GM21786 (cell line): ENCODE data around the gene CCDC117.
A peak's percentile ranks its signal among the peaks of the same experiment; 100 is the strongest.
"Not testable (repeated sequence)": the region's sequence is repeated elsewhere in the genome, so short reads cannot be mapped to it uniquely, and the experiment has no call there.

Experiments
- ATAC-seq: cut with Tn5 transposase; IDR thresholded peaks from one replicate; pipeline ENCODE4 v1.9.1; 2021; ENCODE audit not compliant: unreplicated experiment

Gene CCDC117

GRCh38 chr22:28800308-28801041 lies 28.0 kb downstream of the CCDC117 start, which contains the start of gene XBP1:
Gene XBP1 (minus strand): TSS chr22:28800569.
- ATAC-seq: peak; percentile 71

DNA sequence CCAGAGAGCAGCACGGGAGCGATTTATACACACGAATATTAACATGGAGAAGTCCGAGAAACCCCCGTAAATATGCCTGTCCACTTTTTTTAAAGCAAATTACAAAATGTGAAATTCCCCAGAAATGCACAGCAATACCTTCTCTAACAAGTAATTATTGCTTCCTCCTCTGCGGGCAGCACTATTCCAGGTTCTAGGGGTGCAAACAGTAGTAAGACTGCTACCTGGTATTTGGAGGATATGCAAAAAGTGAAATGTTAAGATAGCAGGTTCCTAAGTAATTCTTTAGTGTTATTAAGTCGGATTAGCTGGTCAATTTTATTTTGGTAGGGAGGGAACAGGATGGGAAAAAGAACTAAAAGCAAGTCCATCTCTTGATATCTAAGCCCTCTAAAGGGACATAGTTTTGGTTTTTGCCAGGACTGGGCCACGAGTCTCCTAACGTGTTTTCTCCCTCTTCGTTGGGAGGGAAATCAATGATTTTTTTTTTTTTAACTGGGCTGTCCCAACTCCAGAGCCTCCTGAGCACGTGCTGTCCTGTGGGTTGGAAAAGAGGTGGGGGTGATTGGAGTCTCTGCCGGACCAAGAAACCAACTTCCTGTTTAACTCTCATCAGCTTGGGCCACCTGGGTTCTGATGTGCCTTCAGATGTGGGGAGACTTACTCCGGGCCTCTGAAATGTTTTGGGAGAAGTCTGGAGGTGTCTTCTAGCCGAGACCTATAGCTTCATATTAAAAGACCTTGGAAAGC lies 29.5 kb downstream of the CCDC117 start:
- ATAC-seq: no peak

- ATAC-seq: no peak
These were observed 30.2 kb downstream of the CCDC117 start for GRCh38 chr22:28802595-28803123.

DNA sequence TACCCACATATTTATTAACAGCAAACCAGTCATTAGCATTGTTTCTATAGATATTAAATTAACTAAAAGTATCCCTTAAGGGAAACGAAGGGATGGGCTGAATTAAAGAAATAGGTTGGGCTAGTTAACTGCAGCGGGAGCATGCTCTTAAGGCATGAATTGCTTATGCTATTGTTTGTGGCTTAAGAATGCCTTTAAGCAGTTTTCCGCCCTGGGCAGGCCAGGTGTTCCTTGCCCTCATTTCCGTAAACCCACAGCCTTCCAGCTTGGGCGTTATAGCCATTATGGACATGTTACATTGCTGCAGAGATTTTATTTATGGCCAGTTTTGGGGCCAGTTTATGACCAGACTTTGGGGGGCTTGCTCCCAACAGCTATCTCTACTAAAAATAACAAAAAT lies 32.9 kb downstream of the CCDC117 start:
- ATAC-seq: not testable (repeated sequence)

DNA sequence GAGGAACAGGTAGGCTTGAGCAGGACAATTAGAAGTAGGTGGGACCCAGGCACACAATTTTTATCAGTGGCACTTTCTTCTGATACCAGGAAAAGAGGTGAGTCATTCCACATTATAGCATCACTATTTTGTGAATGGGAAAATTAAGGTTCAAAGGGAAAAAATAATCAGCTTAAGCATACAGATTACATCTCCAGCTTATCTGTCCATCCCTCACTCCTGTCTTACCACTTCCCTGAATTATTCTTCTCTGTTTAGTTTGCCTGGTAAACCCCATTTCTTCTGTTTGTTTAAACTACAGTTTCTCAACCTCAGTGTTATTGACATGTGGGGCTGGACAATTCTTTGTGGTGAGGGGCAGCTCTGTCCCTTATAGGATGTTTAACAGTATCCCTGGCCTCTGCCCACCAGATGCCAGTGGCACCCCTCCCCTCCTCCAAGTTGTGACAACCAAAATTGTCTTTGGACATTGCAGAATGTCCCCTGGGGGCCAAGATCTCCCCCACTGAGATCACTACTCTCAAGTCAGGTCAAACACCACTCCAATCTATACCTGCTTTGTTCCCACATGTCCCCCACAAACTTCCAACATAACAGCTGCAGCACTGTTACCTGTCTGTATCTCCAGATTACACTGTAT lies 36.3 kb downstream of the CCDC117 start:
- no peak for ATAC-seq

DNA sequence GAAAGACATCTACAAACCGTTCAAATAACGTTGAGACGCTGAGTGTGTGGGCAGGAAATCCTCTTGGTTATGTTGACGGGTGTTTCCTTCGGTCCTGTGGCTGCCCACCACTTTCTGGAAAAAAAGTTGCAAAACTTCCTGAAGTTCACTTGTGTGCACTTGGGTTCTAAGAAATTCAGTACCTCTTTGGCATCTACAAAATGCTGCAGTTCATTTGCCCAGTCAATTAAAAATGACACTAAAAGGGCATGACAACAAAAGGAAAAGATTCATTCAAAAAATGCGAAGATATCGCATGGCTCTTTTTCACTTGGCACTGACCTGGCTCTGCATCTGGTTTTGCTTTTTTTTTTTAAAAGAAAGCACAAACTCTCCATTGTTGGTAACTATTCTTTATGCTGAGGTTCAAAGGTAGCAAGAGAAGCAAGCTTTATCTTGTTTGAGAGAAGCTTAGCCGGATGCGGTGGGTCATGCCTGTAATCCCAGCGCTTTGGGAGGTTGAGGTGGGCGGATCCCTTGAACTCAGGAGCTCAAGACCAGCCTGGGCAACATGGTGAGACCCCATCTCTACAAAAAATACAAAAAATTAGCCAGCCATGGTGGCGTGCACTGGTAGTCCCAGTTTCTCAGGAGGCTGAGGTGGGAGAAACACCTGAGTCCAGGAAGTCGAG lies 38.5 kb downstream of the CCDC117 start:
- no peak for ATAC-seq

- ATAC-seq: no peak
These were observed 40.0 kb downstream of the CCDC117 start for GRCh38 chr22:28812516-28812915.

- no peak for ATAC-seq
These were observed 41.5 kb downstream of the CCDC117 start for GRCh38 chr22:28813772-28814518.

GRCh38 chr22:28815111-28815510 lies 42.6 kb downstream of the CCDC117 start:
- ATAC-seq: no peak

GRCh38 chr22:28815729-28816128 lies 43.2 kb downstream of the CCDC117 start:
- no peak for ATAC-seq

DNA sequence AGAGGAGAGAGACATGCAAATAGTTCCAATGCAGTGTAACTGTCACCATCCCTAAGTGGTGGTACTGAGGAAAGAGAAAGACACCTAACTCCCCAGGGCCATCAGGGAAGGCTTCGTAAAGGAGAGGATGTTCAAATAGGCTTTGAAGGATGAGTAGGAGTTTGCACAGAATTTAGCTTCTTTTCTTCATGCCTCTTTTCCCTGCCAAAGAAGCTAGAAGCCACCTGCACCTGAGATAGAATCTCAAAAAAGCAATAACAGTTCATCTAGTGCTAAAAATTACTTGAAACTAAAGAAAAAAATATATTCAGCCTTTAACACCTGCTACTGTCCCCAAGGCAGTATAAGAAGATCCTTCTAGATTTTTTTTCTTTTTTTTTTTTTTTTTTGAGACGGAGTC lies 44.6 kb downstream of the CCDC117 start:
- ATAC-seq: no peak

DNA sequence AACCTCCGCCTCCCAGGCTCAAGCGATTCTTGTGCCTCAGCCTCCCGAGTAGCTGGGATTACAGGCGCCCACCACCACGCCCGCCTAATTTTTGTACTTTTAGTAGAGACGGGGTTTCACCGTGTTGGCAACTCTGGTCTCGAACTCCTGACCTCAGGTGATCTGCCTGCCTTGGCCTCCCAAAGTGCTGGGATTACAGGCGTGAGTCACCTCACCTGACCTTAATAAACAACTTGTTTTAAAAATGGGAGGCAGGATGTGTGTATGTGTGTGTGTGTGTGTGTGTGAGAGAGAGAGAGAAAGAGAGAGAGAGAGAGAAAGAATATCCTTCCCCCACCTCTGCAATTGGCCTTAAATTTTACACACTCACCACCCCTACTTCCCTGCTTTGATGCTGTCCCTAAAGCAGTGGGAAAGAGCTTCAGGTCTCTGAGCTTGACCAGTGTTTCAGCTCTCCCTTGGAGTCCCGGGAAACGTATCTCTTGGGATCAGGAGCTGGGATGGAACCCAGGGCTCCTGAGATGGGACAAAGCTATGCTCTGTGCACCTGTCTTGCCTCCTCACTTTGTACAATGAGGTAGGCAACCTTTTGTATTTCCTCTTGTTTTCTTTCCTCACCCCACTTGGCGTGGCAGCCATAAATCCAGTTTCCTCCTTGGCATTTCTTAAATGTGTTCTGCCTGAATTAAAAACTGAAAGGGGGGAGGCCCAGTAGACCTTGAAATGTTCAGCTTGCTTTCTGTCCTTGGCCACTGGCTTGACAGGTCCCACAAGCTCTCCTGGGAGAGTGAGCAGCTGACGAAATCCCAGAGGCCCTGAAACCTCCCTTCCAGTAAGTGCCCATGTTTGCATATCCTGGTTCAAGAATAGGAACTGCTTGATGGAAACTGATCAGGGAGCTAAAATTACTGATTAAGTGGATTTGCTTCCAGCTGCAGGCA lies 45.7 kb downstream of the CCDC117 start:
- ATAC-seq: no peak

- ATAC-seq: peak; percentile 49
These were observed 47.0 kb downstream of the CCDC117 start for GRCh38 chr22:28819253-28820096.

DNA sequence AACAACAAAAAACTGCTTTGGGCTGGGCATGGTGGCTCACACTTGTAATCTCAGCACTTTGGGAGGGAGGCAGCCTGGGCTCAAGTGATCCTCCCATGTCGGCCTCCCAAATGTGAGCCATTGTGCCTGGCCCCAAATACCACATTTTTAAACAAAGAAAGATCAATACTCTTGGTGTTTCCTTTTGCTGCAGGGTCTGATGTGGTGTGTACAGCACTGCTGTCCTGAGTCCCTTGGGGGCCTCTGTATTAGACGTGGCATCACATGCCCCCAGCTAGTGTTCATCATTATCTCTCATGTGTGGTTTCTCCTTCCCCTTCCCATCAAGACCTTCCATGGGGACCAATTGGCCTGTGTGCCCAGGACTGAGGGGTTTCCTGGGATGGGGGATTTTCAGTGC lies 48.4 kb downstream of the CCDC117 start:
- ATAC-seq: no peak

- ATAC-seq: no peak
These were observed 49.0 kb downstream of the CCDC117 start for GRCh38 chr22:28821452-28821851.

DNA sequence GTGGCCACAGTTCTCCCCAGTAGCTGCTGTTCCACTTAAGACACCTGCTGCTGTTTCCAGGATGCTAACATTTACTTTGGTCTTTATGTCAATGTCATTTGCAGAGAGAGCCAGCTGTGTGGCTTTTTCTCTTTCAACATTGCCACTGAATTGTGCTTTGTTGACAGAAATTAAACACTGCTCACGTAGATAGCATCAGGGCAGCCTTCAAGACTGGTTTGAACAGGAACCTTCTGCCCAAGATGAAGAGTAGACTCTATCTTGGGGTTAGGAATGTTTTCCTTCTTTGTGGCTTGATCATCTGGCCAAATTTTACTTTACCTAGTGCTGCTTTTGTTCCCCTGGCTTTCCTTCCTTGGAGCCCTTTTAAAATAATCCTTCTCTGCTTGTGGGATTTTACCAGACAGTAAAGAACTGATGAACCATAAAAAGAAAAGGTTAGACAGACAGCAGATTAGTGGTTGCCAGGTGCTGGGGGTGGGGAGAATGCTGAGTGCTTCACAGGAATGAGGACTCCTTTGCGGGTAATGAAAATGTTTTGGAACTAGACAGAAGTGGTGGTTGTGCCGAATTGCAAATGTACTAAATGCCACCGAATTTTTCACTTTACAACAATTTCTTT lies 50.5 kb downstream of the CCDC117 start:
- no peak for ATAC-seq

- ATAC-seq: not testable (repeated sequence)
These were observed 52.0 kb downstream of the CCDC117 start for GRCh38 chr22:28824455-28824854.

- ATAC-seq: not testable (repeated sequence)
These were observed 53.9 kb downstream of the CCDC117 start for GRCh38 chr22:28826430-28826829.
